Measurements from ENCODE around the gene CBX4. TPM values are rescaled to one million over a fixed set of nuclear protein-coding genes. Genes with fewer than 3 reads are reported as not detected.

The CBX4 gene
- total and polyA plus RNA-seq, 10 of the 15 experiments (the other 5 are each of a cell fraction or from before 2014, with no cell fraction given), result 0.69 to 24.6 (median 4.2) TPM

- TF ChIP-seq SMAD5 (IDR thresholded peaks at IDR 0.05; ENCODE audit: low read depth) (no peak), EP300 (IDR thresholded peaks at IDR 0.05; ENCODE audit: borderline replicate concordance in 1 of 2, control insufficient read depth in 1 of 2, low read depth in 2 of 2, low read length in 2 of 2) (no peak), ZBTB40 (IDR thresholded peaks at IDR 0.05; ENCODE audit: borderline replicate concordance) (no peak), CHD2 (IDR thresholded peaks at IDR 0.05; ENCODE audit: borderline replicate concordance, low read depth, low read length) (no peak), RAD21 (IDR thresholded peaks at IDR 0.05; ENCODE audit: insufficient read depth, low read depth, low read length) (no peak), NR2F1 (conservative IDR thresholded peaks at IDR 0.05) (no peak), CBFB (IDR thresholded peaks at IDR 0.05; ENCODE audit: low read depth) (no peak), TCF12 (IDR thresholded peaks at IDR 0.05; ENCODE audit: low read depth, low read length) (no peak)
Measured at GRCh38 chr17:79825580-79825921, 13.7 kb downstream of the CBX4 start (continued).

- Histone ChIP-seq H3K27ac (ENCODE audit: control insufficient read depth, insufficient read depth) (no peak overlapping the region), H3K9ac (ENCODE audit: control insufficient read depth, insufficient read depth, low read length) (no peak overlapping the region), H4K20me1 (ENCODE audit: control insufficient read depth, insufficient read depth) (no peaks in the 10 kb centered on the region; the same call in 1 of the 2 replicates), H3K4me1 (ENCODE audit: control insufficient read depth, insufficient read depth, low read length) (peaks cover 4% of the 10 kb centered on the region; the same call in 1 of the 2 replicates), H3K9me3 (replicated peaks; ENCODE audit: control insufficient read depth, insufficient read depth, low read length) (no peaks in the 10 kb centered on the region), H3K4me2 (ENCODE audit: control insufficient read depth, insufficient read depth) (no peak overlapping the region), H3K27me3 (replicated peaks in 1 of 2; ENCODE audit: control insufficient read depth in 2 of 2, insufficient read depth in 2 of 2, low read length in 1 of 2) (peaks cover 0 to 4% of the 10 kb centered on the region in 2 experiments; a peak in 2 of 4 replicates), H3K79me2 (ENCODE audit: control insufficient read depth, insufficient read depth, low read length) (no peaks in the 10 kb centered on the region), H2AFZ (ENCODE audit: control insufficient read depth, low read depth, low read length) (no peak overlapping the region), H3K4me3 (no peak overlapping the region), H3K36me3 (ENCODE audit: control insufficient read depth in 2 of 2, insufficient read depth in 2 of 2, low read length in 1 of 2) (no peaks in the 10 kb centered on the region)
- FAIRE-seq (no peak), ATAC-seq (no peak), DNase-seq (ENCODE audit: low read depth, low spot score) (no peak)
- ChIA-PET POLR2A (no interaction called here), RAD21 (ENCODE audit: unreplicated experiment) (interaction anchor here (1.4 kb wide), 1 partner anchor 16 kb away, joined by 3 read pairs; no protein-coding TSS in a partner anchor), CTCF (interaction anchor here (0.5 to 1.7 kb wide), 3 partner anchors 15 to 149 kb away, joined by 3 to 5 read pairs (median 5); partner anchors contain the start of gene CBX4), SMC1A (ENCODE audit: uncharacterized antibody, unreplicated experiment) (no interaction called here)
- in situ Hi-C loops (cut with MboI), result no loop called here
- intact Hi-C loops (cut with micrococcal nuclease; ENCODE audit: unreplicated experiment), result no loop called here
- WGBS (ENCODE audit: insufficient coverage, insufficient replicate concordance, low lambda C conversion rate, missing lambda C conversion rate), result 38% methylated on average over 6 of the region's 6 CpGs
- BruUV-seq (replicated peaks), result no TSS peak
- TF ChIP-seq CHD2 (IDR thresholded peaks at IDR 0.05; ENCODE audit: borderline replicate concordance, low read depth, low read length) (no peak), YY1 (IDR thresholded peaks at IDR 0.05; ENCODE audit: low read depth, low read length) (no peak), EP300 (IDR thresholded peaks at IDR 0.05; ENCODE audit: borderline replicate concordance in 1 of 2, control insufficient read depth in 1 of 2, low read depth in 2 of 2, low read length in 2 of 2) (no peak), CREB1 (IDR thresholded peaks at IDR 0.05; ENCODE audit: low read depth) (no peak), PAX5 (IDR thresholded peaks at IDR 0.05; ENCODE audit: borderline replicate concordance, low read depth, low read length) (no peak), E2F8 (IDR thresholded peaks at IDR 0.05; ENCODE audit: low read depth, partially characterized antibody) (no peak), STAT1 (conservative IDR thresholded peaks at IDR 0.05) (no peak), ZNF384 (IDR thresholded peaks at IDR 0.05; ENCODE audit: borderline replicate concordance, low read depth, low read length) (no peak), ZNF207 (IDR thresholded peaks at IDR 0.05; ENCODE audit: borderline replicate concordance) (no peak)
Measured at GRCh38 chr17:79824893-79825579, 14.2 kb downstream of the CBX4 start.
